Measurements from ENCODE around the gene SOX11. TPM values are rescaled to one million over a fixed set of nuclear protein-coding genes. Genes with fewer than 3 reads are reported as not detected.

Gene SOX11
- total RNA-seq, 1 experiment from 2014 or later: 20.9 TPM

GRCh38 chr2:5748946-5749345, 56.8 kb downstream of the SOX11 start:
- DNase-seq: no peak
- Histone ChIP-seq H3K27me3 (ENCODE audit: control insufficient read depth, insufficient read depth, low read length) (no peaks in the 10 kb centered on the region), H3K4me3 (ENCODE audit: insufficient read depth, low read depth, low read length) (no peak overlapping the region), H3K36me3 (replicated peaks; ENCODE audit: control insufficient read depth, insufficient read depth, low read length) (no peaks in the 10 kb centered on the region)

GRCh38 chr2:5749347-5749746, 57.2 kb downstream of the SOX11 start:
- Histone ChIP-seq H3K27me3 (ENCODE audit: control insufficient read depth, insufficient read depth, low read length) (no peaks in the 10 kb centered on the region), H3K4me3 (ENCODE audit: insufficient read depth, low read depth, low read length) (no peak overlapping the region), H3K36me3 (replicated peaks; ENCODE audit: control insufficient read depth, insufficient read depth, low read length) (no peaks in the 10 kb centered on the region)
- DNase-seq: no peak
